ENCODE results near the gene SNX7.

SNX7 gene

GRCh38 chr1:98763488-98764150 is 102.1 kb downstream of the SNX7 start:
- H3K36me3 ChIP-seq (ENCODE audit: insufficient read depth, low read length) = no peaks in the 10 kb centered on the region
- H2AFZ ChIP-seq (ENCODE audit: low read length, unreplicated experiment) = no peak overlapping the region
- H3K4me3 ChIP-seq (ENCODE audit: low read depth, low read length) = no peak overlapping the region
- H3K27me3 ChIP-seq (ENCODE audit: insufficient read depth, low read length) = no peaks in the 10 kb centered on the region
- no peak overlapping the region for H3K27ac ChIP-seq (ENCODE audit: low read depth, low read length)
- no peaks in the 10 kb centered on the region for H3K4me1 ChIP-seq (ENCODE audit: control insufficient read depth, insufficient read depth, low read length, unreplicated experiment)
- H3K79me2 ChIP-seq (ENCODE audit: control insufficient read depth, insufficient read depth, low read length, unreplicated experiment) = no peaks in the 10 kb centered on the region

GRCh38 chr1:98764485-98764884 is 103.0 kb downstream of the SNX7 start:
- Histone ChIP-seq H2AFZ (ENCODE audit: low read length, unreplicated experiment) (no peak overlapping the region), H3K27ac (ENCODE audit: low read depth, low read length) (no peak overlapping the region), H3K4me3 (ENCODE audit: low read depth, low read length) (no peak overlapping the region), H3K79me2 (ENCODE audit: control insufficient read depth, insufficient read depth, low read length, unreplicated experiment) (no peaks in the 10 kb centered on the region), H3K36me3 (ENCODE audit: insufficient read depth, low read length) (no peaks in the 10 kb centered on the region), H3K27me3 (ENCODE audit: insufficient read depth, low read length) (no peaks in the 10 kb centered on the region), H3K4me1 (ENCODE audit: control insufficient read depth, insufficient read depth, low read length, unreplicated experiment) (no peaks in the 10 kb centered on the region)

- Histone ChIP-seq H3K4me1 (ENCODE audit: control insufficient read depth, insufficient read depth, low read length, unreplicated experiment) (no peaks in the 10 kb centered on the region), H3K4me3 (ENCODE audit: low read depth, low read length) (no peak overlapping the region), H3K27me3 (ENCODE audit: insufficient read depth, low read length) (no peaks in the 10 kb centered on the region), H3K79me2 (ENCODE audit: control insufficient read depth, insufficient read depth, low read length, unreplicated experiment) (no peaks in the 10 kb centered on the region), H2AFZ (ENCODE audit: low read length, unreplicated experiment) (no peak overlapping the region), H3K27ac (ENCODE audit: low read depth, low read length) (no peak overlapping the region), H3K36me3 (ENCODE audit: insufficient read depth, low read length) (no peaks in the 10 kb centered on the region)
These were observed 104.7 kb downstream of the SNX7 start for GRCh38 chr1:98766255-98766654.

- H3K27ac ChIP-seq (ENCODE audit: low read depth, low read length) = no peak overlapping the region
- no peak overlapping the region for H3K4me3 ChIP-seq (ENCODE audit: low read depth, low read length)
These were observed 107.6 kb downstream of the SNX7 start for GRCh38 chr1:98769162-98769561.

GRCh38 chr1:98781906-98782305 is 120.4 kb downstream of the SNX7 start:
- Histone ChIP-seq H3K27me3 (ENCODE audit: insufficient read depth, low read length) (no peaks in the 10 kb centered on the region), H3K36me3 (ENCODE audit: insufficient read depth, low read length) (no peaks in the 10 kb centered on the region), H3K79me2 (ENCODE audit: control insufficient read depth, insufficient read depth, low read length, unreplicated experiment) (no peaks in the 10 kb centered on the region), H3K4me1 (ENCODE audit: control insufficient read depth, insufficient read depth, low read length, unreplicated experiment) (no peaks in the 10 kb centered on the region), H2AFZ (ENCODE audit: low read length, unreplicated experiment) (no peak overlapping the region), H3K27ac (ENCODE audit: low read depth, low read length) (no peak overlapping the region), H3K4me3 (ENCODE audit: low read depth, low read length) (no peak overlapping the region)

More at GRCh38 chr1:98769162-98769561, 107.6 kb downstream of the SNX7 start:
- no peaks in the 10 kb centered on the region for H3K4me1 ChIP-seq (ENCODE audit: control insufficient read depth, insufficient read depth, low read length, unreplicated experiment)
- H3K79me2 ChIP-seq (ENCODE audit: control insufficient read depth, insufficient read depth, low read length, unreplicated experiment) = no peaks in the 10 kb centered on the region
- no peaks in the 10 kb centered on the region for H3K27me3 ChIP-seq (ENCODE audit: insufficient read depth, low read length)
- no peak overlapping the region for H2AFZ ChIP-seq (ENCODE audit: low read length, unreplicated experiment)
- H3K36me3 ChIP-seq (ENCODE audit: insufficient read depth, low read length) = no peaks in the 10 kb centered on the region

GRCh38 chr1:98783821-98784220 is 122.3 kb downstream of the SNX7 start:
- H3K27ac ChIP-seq (ENCODE audit: low read depth, low read length) = no peak overlapping the region
- H3K4me1 ChIP-seq (ENCODE audit: control insufficient read depth, insufficient read depth, low read length, unreplicated experiment) = no peaks in the 10 kb centered on the region
- H3K79me2 ChIP-seq (ENCODE audit: control insufficient read depth, insufficient read depth, low read length, unreplicated experiment) = no peaks in the 10 kb centered on the region
- no peak overlapping the region for H2AFZ ChIP-seq (ENCODE audit: low read length, unreplicated experiment)
- no peaks in the 10 kb centered on the region; the same call in 1 of the 2 replicates for H3K27me3 ChIP-seq (ENCODE audit: insufficient read depth, low read length)
- no peaks in the 10 kb centered on the region for H3K36me3 ChIP-seq (ENCODE audit: insufficient read depth, low read length)
- H3K4me3 ChIP-seq (ENCODE audit: low read depth, low read length) = no peak overlapping the region

- Histone ChIP-seq H2AFZ (ENCODE audit: low read length, unreplicated experiment) (no peak overlapping the region), H3K4me3 (ENCODE audit: low read depth, low read length) (no peak overlapping the region)
These were observed 130.0 kb downstream of the SNX7 start for GRCh38 chr1:98791498-98791897.

GRCh38 chr1:98792123-98792522 is 130.6 kb downstream of the SNX7 start:
- H3K4me3 ChIP-seq (ENCODE audit: low read depth, low read length) = no peak overlapping the region
- no peak overlapping the region for H3K27ac ChIP-seq (ENCODE audit: low read depth, low read length)
- no peak overlapping the region for H2AFZ ChIP-seq (ENCODE audit: low read length, unreplicated experiment)
- H3K36me3 ChIP-seq (ENCODE audit: insufficient read depth, low read length) = no peaks in the 10 kb centered on the region
- H3K79me2 ChIP-seq (ENCODE audit: control insufficient read depth, insufficient read depth, low read length, unreplicated experiment) = no peaks in the 10 kb centered on the region
- H3K27me3 ChIP-seq (ENCODE audit: insufficient read depth, low read length) = peaks cover 10% of the 10 kb centered on the region; the same call in 1 of the 2 replicates
- H3K4me1 ChIP-seq (ENCODE audit: control insufficient read depth, insufficient read depth, low read length, unreplicated experiment) = no peaks in the 10 kb centered on the region

More at GRCh38 chr1:98791498-98791897, 130.0 kb downstream of the SNX7 start:
- Histone ChIP-seq H3K27me3 (ENCODE audit: insufficient read depth, low read length) (peaks cover 10% of the 10 kb centered on the region; the same call in 1 of the 2 replicates), H3K36me3 (ENCODE audit: insufficient read depth, low read length) (no peaks in the 10 kb centered on the region), H3K79me2 (ENCODE audit: control insufficient read depth, insufficient read depth, low read length, unreplicated experiment) (no peaks in the 10 kb centered on the region), H3K27ac (ENCODE audit: low read depth, low read length) (no peak overlapping the region), H3K4me1 (ENCODE audit: control insufficient read depth, insufficient read depth, low read length, unreplicated experiment) (no peaks in the 10 kb centered on the region)

- Histone ChIP-seq H3K4me1 (ENCODE audit: control insufficient read depth, insufficient read depth, low read length, unreplicated experiment) (no peaks in the 10 kb centered on the region), H3K36me3 (ENCODE audit: insufficient read depth, low read length) (no peaks in the 10 kb centered on the region), H3K79me2 (ENCODE audit: control insufficient read depth, insufficient read depth, low read length, unreplicated experiment) (no peaks in the 10 kb centered on the region), H3K27ac (ENCODE audit: low read depth, low read length) (no peak overlapping the region), H3K27me3 (ENCODE audit: insufficient read depth, low read length) (peaks cover 10% of the 10 kb centered on the region; the same call in 1 of the 2 replicates), H3K4me3 (ENCODE audit: low read depth, low read length) (no peak overlapping the region), H2AFZ (ENCODE audit: low read length, unreplicated experiment) (no peak overlapping the region)
These were observed 131.6 kb downstream of the SNX7 start for GRCh38 chr1:98793136-98793535.

- Histone ChIP-seq H3K4me3 (ENCODE audit: low read depth, low read length) (no peak overlapping the region), H3K4me1 (ENCODE audit: control insufficient read depth, insufficient read depth, low read length, unreplicated experiment) (no peaks in the 10 kb centered on the region), H3K27ac (ENCODE audit: low read depth, low read length) (no peak overlapping the region), H3K36me3 (ENCODE audit: insufficient read depth, low read length) (no peaks in the 10 kb centered on the region), H3K79me2 (ENCODE audit: control insufficient read depth, insufficient read depth, low read length, unreplicated experiment) (no peaks in the 10 kb centered on the region), H2AFZ (ENCODE audit: low read length, unreplicated experiment) (no peak overlapping the region), H3K27me3 (ENCODE audit: insufficient read depth, low read length) (peaks cover 10% of the 10 kb centered on the region; the same call in 1 of the 2 replicates)
These were observed 132.8 kb downstream of the SNX7 start for GRCh38 chr1:98794196-98794886.

GRCh38 chr1:98796049-98796448 is 134.5 kb downstream of the SNX7 start:
- H3K36me3 ChIP-seq (ENCODE audit: insufficient read depth, low read length) = no peaks in the 10 kb centered on the region
- H3K27me3 ChIP-seq (ENCODE audit: insufficient read depth, low read length) = peaks cover 10% of the 10 kb centered on the region; the same call in 1 of the 2 replicates
- H3K4me1 ChIP-seq (ENCODE audit: control insufficient read depth, insufficient read depth, low read length, unreplicated experiment) = no peaks in the 10 kb centered on the region
- no peak overlapping the region for H3K27ac ChIP-seq (ENCODE audit: low read depth, low read length)
- no peaks in the 10 kb centered on the region for H3K79me2 ChIP-seq (ENCODE audit: control insufficient read depth, insufficient read depth, low read length, unreplicated experiment)
- H3K4me3 ChIP-seq (ENCODE audit: low read depth, low read length) = no peak overlapping the region
- no peak overlapping the region for H2AFZ ChIP-seq (ENCODE audit: low read length, unreplicated experiment)

All from ACC112 (cell line).